Liver (tissue), 9 donors: ENCODE measurements around the gene CLEC4G. TPM values are rescaled to one million over a fixed set of nuclear protein-coding genes. Genes with fewer than 3 reads are reported as not detected.

Experiments used
- DNase-seq: peaks from one replicate; pipeline ENCODE4 v3.0.0-alpha.2; 2017; ENCODE audit warnings: low spot score
- H3K27ac ChIP-seq, 2 donors: one replicate each; pipeline ENCODE4 v1.7.0; 2013; ENCODE audit warnings: inconsistent platforms in 2 of 2, low read length in 2 of 2, control low read depth in 1 of 2, low read depth in 1 of 2, mild to moderate bottlenecking in 1 of 2
- H3K27me3 ChIP-seq, 4 donors: one replicate each; pipeline versions ENCODE4 v1.6.1 to v1.7.0; 2013; ENCODE audit warnings: low read length in 3 of 4, inconsistent platforms in 1 of 4, mild to moderate bottlenecking in 1 of 4, moderate library complexity in 1 of 4; ENCODE audit not compliant: control insufficient read depth in 4 of 4, insufficient read depth in 4 of 4
- H3K36me3 ChIP-seq, 4 donors: one replicate each; pipeline versions ENCODE4 v1.6.1 to v1.7.0; 2013; ENCODE audit warnings: low read length in 3 of 4, mild to moderate bottlenecking in 3 of 4, low read depth in 1 of 4, moderate library complexity in 1 of 4; ENCODE audit not compliant: control insufficient read depth in 4 of 4, insufficient read depth in 3 of 4
- H3K4me1 ChIP-seq, 4 donors: one replicate each; pipeline versions ENCODE4 v1.6.1 to v1.7.0; 2013; ENCODE audit warnings: low read length in 3 of 4, mild to moderate bottlenecking in 3 of 4, moderate library complexity in 1 of 4; ENCODE audit not compliant: control insufficient read depth in 4 of 4, insufficient read depth in 4 of 4
- H3K4me3 ChIP-seq, 3 donors: one replicate each; pipeline versions ENCODE4 v1.6.1 to v1.7.0; 2013; ENCODE audit warnings: low read length in 3 of 3, control low read depth in 1 of 3, low read depth in 1 of 3, mild to moderate bottlenecking in 1 of 3
- H3K9ac ChIP-seq, 2 donors: one replicate each; pipeline ENCODE4 v1.7.0; 2013; ENCODE audit warnings: low read length in 2 of 2, mild to moderate bottlenecking in 2 of 2, moderate library complexity in 2 of 2, control low read depth in 1 of 2, low read depth in 1 of 2
- H3K9me3 ChIP-seq, 4 donors: one replicate each; pipeline versions ENCODE4 v1.6.1 to v1.7.0; 2013; ENCODE audit warnings: low read length in 3 of 4; ENCODE audit not compliant: control insufficient read depth in 4 of 4
- CTCF ChIP-seq: fragments of 150-350 bp; IDR thresholded peaks from 2 replicates; pipeline ENCODE4 v1.5.1; 2017; ENCODE audit warnings: improper control_type of control experiment, low read depth, low read length; ENCODE audit not compliant: missing input control
- EGR1 ChIP-seq, 2 donors: IDR thresholded peaks; 2 replicates each; pipeline ENCODE4 v1.6.1; 2016 to 2018; ENCODE audit warnings: antibody characterized with exemption in 2 of 2, low read depth in 2 of 2
- FOXA1 ChIP-seq: IDR thresholded peaks from 2 replicates; pipeline ENCODE4 v1.6.1; 2016; ENCODE audit warnings: antibody characterized with exemption
- FOXA2 ChIP-seq: IDR thresholded peaks from 2 replicates; pipeline ENCODE4 v1.6.1; 2016; ENCODE audit warnings: antibody characterized with exemption
- GABPA ChIP-seq, 2 donors: IDR thresholded peaks in 1 of 2; conservative IDR thresholded peaks in 1 of 2; 2 replicates each; pipeline ENCODE4 v1.6.1; 2016; ENCODE audit warnings: antibody characterized with exemption in 2 of 2, mild to moderate bottlenecking in 1 of 2, moderate library complexity in 1 of 2
- HNF4G ChIP-seq: IDR thresholded peaks from 2 replicates; pipeline ENCODE4 v1.6.1; 2016; ENCODE audit warnings: antibody characterized with exemption
- TAF1 ChIP-seq: conservative IDR thresholded peaks from 2 replicates; pipeline ENCODE4 v1.6.1; 2016; ENCODE audit warnings: antibody characterized with exemption, mild to moderate bottlenecking
- YY1 ChIP-seq: IDR thresholded peaks from 2 replicates; pipeline ENCODE4 v1.6.1; 2016; ENCODE audit warnings: antibody characterized with exemption, mild to moderate bottlenecking
- WGBS: extraction: QIAGEN DNeasy Blood & Tissue Kit; methylation state at CpG from one replicate; pipeline ENCODE4 v1.1.7; 2013; 5-methylcytosine and 5-hydroxymethylcytosine counted together
- polyA plus RNA-seq, 2 donors: library from polyadenylated mRNA; stranded (reverse) in 1 of 2; unstranded in 1 of 2; fragments of 200-250 nt in 1 of 2; fragments of >200 nt in 1 of 2; fragmentation: Nextera tagmentation in 1 of 2; extraction: Ambion mirVana in 1 of 2; gene quantifications; one replicate each; pipeline versions ENCODE4 v1.2.1 to v1.2.3, GENCODE V29; 2013 to 2015
- total RNA-seq, 2 donors: library from RNA; depleted of rRNA; stranded (reverse); fragments of >200 nt; gene quantifications; one replicate each; pipeline ENCODE4 v1.2.3, GENCODE V29; 2014
- TF ChIP-seq, protein P1 (sequence below): IDR thresholded peaks from 2 replicates; pipeline ENCODE4 v1.6.1; 2016; ENCODE audit warnings: antibody characterized with exemption, mild to moderate bottlenecking
- TF ChIP-seq, protein P2 (sequence below): IDR thresholded peaks from 2 replicates; pipeline ENCODE4 v1.6.1; 2016; ENCODE audit warnings: antibody characterized with exemption
- donor health status: healthy.
- donor health status: healthy.
- donor health status: healthy.
- donor health status: healthy.
- donor health status: healthy.

CLEC4G gene
- total and polyA plus RNA-seq, 4 donors = 7.7 to 69.0 (median 45.6) TPM

- H3K9ac ChIP-seq = no peak overlapping the region
- peaks cover 0 to 4% (median 0%) of the 10 kb centered on the region in 4 donors for H3K27me3 ChIP-seq
- TF ChIP-seq FOXA1 (no peak), YY1 (no peak), GABPA (IDR thresholded peaks at IDR 0.05 in 1 of 2, conservative IDR thresholded peaks at IDR 0.05 in 1 of 2) (no peak), TAF1 (no peak), HNF4G (no peak)
- DNase-seq = no peak
- 92% methylated on average over 12 of the region's 12 CpGs for WGBS
- no peak overlapping the region for H3K4me3 ChIP-seq
- H3K4me1 ChIP-seq = no peaks in the 10 kb centered on the region
- no peak overlapping the region for H3K27ac ChIP-seq
- no peaks in the 10 kb centered on the region for H3K36me3 ChIP-seq
- H3K9me3 ChIP-seq = no peaks in the 10 kb centered on the region
Observed at GRCh38 chr19:7701049-7701653, 30.8 kb downstream of the CLEC4G start.

DNA sequence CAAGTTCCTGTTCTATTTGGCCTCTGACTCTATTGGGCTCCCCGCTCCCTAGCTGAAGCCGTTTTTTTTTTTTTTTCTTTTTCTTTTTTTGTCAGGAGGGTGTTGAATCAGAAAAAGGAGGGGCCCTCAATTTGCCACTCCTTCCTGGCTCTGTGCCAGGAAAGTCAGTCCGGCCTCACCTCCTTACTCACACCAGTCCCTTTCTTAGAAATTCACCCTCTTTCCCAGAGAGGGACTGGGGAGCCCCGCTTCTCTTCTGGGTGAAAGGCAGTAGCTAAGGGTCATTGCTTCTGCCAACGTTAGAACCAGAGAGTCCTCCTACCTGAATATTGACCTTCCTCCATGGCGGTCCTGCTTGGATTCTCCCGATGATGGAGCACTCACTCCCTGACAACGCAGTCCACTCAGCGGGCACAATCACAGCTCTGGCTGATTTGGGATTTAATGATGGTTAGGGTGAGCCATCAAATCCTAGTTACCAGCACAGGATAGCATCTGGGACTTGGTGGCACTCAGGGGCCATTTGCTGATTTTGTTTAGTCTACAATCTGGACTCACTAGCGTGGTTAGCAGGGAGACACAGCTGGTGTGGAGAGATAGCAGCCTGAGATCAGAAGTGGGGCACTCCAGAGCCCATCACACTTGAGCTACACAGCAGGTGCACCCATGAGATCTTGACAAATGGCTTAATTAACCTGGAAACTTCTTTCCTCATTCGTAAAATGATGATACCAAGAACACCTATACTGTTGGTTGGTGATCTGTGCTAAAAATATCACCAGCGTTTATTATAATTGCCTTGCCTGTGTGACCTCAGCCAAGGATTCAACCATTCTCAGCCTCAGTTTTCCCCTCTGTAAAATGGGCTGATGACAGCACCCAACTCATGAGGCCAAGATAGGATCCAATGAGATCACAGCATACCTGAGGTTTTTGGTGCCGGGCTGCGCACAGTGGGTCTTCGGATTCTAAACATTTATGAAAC is 32.2 kb downstream of the CLEC4G start:
- Histone ChIP-seq H3K4me1 (no peaks in the 10 kb centered on the region), H3K9me3 (no peaks in the 10 kb centered on the region), H3K9ac (no peak overlapping the region), H3K36me3 (no peaks in the 10 kb centered on the region), H3K27ac (no peak overlapping the region), H3K27me3 (peaks cover 0 to 4% (median 0%) of the 10 kb centered on the region in 4 donors), H3K4me3 (no peak overlapping the region)
- 62% methylated on average over 15 of the region's 15 CpGs for WGBS
- TF ChIP-seq CTCF (no peak), EGR1 (IDR thresholded peaks at IDR 0.05; ENCODE audit: low read depth in 2 of 2) (no peak), FOXA2 (no peak), HNF4G (no peak), TAF1 (no peak)
- TF ChIP-seq, protein P1, sequence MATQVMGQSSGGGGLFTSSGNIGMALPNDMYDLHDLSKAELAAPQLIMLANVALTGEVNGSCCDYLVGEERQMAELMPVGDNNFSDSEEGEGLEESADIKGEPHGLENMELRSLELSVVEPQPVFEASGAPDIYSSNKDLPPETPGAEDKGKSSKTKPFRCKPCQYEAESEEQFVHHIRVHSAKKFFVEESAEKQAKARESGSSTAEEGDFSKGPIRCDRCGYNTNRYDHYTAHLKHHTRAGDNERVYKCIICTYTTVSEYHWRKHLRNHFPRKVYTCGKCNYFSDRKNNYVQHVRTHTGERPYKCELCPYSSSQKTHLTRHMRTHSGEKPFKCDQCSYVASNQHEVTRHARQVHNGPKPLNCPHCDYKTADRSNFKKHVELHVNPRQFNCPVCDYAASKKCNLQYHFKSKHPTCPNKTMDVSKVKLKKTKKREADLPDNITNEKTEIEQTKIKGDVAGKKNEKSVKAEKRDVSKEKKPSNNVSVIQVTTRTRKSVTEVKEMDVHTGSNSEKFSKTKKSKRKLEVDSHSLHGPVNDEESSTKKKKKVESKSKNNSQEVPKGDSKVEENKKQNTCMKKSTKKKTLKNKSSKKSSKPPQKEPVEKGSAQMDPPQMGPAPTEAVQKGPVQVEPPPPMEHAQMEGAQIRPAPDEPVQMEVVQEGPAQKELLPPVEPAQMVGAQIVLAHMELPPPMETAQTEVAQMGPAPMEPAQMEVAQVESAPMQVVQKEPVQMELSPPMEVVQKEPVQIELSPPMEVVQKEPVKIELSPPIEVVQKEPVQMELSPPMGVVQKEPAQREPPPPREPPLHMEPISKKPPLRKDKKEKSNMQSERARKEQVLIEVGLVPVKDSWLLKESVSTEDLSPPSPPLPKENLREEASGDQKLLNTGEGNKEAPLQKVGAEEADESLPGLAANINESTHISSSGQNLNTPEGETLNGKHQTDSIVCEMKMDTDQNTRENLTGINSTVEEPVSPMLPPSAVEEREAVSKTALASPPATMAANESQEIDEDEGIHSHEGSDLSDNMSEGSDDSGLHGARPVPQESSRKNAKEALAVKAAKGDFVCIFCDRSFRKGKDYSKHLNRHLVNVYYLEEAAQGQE = no peak
- TF ChIP-seq, protein P2, sequence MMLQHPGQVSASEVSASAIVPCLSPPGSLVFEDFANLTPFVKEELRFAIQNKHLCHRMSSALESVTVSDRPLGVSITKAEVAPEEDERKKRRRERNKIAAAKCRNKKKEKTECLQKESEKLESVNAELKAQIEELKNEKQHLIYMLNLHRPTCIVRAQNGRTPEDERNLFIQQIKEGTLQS = no peak
- DNase-seq = no peak
